ENCODE results near the gene G2E3. TPM values are rescaled to one million over a fixed set of nuclear protein-coding genes. Genes with fewer than 3 reads are reported as not detected.

The G2E3 gene
- total RNA-seq, 4 donors from 2014 or later, result 3.3 to 5.4 (median 4.4) TPM

GRCh38 chr14:30553311-30553989 is 5.5 kb upstream of the G2E3 start:
- Histone ChIP-seq H3K27ac (no peak overlapping the region), H3K36me3 (no peaks in the 10 kb centered on the region), H3K27me3 (no peaks in the 10 kb centered on the region), H3K9me3 (no peaks in the 10 kb centered on the region), H3K4me1 (peaks cover 0 to 3% of the 10 kb centered on the region in 2 donors), H3K4me3 (no peak overlapping the region)
- intact Hi-C loops (cut with DNase I; ENCODE audit: low total_unique reads), result no loop called here
- ATAC-seq (no peak), DNase-seq (no peak)
- in situ Hi-C loops (cut with MboI; ENCODE audit: low sequenced_read_pairs in 4 of 4), result no loop called here
- TF ChIP-seq POLR2A (IDR thresholded peaks at IDR 0.05) (no peak), CTCF (IDR thresholded peaks at IDR 0.05 in 4 of 5, conservative IDR thresholded peaks at IDR 0.05 in 1 of 5) (no peak)

DNA sequence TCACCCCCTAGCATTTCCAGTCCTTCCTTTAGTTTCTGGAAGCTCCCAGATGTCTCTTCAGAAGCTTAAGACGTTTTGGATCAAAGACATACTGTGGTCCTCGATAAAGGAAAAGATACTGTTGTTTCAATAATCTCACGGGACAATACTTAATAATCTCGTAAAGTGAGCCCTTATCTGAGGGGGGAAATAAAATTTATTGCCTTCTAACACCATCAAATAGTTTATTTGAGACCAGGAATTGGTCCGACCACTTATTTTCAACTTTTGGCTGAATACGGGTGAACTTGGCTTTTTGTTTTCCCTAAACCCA is 640 bp upstream of the G2E3 start:
- ATAC-seq (no peak), DNase-seq (no peak)
- Histone ChIP-seq H3K4me3 (peak overlapping the region; percentile 72 to 89 (median 82)), H3K27me3 (no peaks in the 10 kb centered on the region), H3K36me3 (no peaks in the 10 kb centered on the region), H3K4me1 (peaks cover 14 to 17% of the 10 kb centered on the region in 2 donors), H3K9me3 (no peaks in the 10 kb centered on the region), H3K27ac (peak overlapping the region; percentile 63 to 81 (median 78))
- intact Hi-C loops (cut with DNase I; ENCODE audit: low total_unique reads), result loop anchor here (2.0 to 5.0 kb wide), 2 partner anchors 50 to 64 kb away; partner anchors contain the start of gene SCFD1
- no peak for TF ChIP-seq POLR2A (IDR thresholded peaks at IDR 0.05)
- no peak for TF ChIP-seq CTCF (IDR thresholded peaks at IDR 0.05 in 4 of 5, conservative IDR thresholded peaks at IDR 0.05 in 1 of 5)
- in situ Hi-C loops (cut with MboI; ENCODE audit: low sequenced_read_pairs in 4 of 4), result no loop called here

DNA sequence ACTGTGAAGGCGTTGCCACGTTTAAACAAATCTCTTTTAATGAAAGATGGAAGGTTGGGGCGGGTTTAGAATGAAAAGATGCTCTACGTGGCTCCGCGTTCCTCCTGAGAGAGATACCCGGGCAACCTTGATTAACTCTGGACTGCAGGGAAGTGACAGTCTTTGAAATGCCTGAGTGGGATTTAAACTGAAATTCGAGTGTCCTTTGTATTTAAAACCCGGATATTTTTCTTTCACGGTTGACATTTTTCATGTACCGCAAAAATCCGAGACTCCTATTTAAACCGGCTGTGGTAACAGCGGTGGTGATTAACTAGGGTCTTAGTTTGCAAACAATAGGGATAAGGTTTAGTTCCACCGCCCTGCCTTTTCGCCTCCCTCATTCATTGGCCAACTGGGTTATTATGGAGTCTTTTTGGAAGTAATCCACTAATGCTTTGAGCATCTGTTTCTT is 707 bp downstream of the G2E3 start:
- H3K36me3 ChIP-seq, result no peaks in the 10 kb centered on the region
- intact Hi-C loops (cut with DNase I; ENCODE audit: low total_unique reads), result loop anchor here (2.0 to 5.0 kb wide), 2 partner anchors 49 to 63 kb away; partner anchors contain the start of gene SCFD1
- H3K4me1 ChIP-seq, result peaks cover 14 to 17% of the 10 kb centered on the region in 2 donors
- TF ChIP-seq CTCF (IDR thresholded peaks at IDR 0.05 in 4 of 5, conservative IDR thresholded peaks at IDR 0.05 in 1 of 5), result no peak
- no peak for TF ChIP-seq POLR2A (IDR thresholded peaks at IDR 0.05)
- H3K27ac ChIP-seq, result peak overlapping the region; percentile 63 to 81 (median 78)
- ATAC-seq (no peak), DNase-seq (no peak)
- H3K4me3 ChIP-seq, result peak overlapping the region; percentile 72 to 89 (median 82)
- H3K9me3 ChIP-seq, result no peaks in the 10 kb centered on the region
- in situ Hi-C loops (cut with MboI; ENCODE audit: low sequenced_read_pairs in 4 of 4), result no loop called here
- no peaks in the 10 kb centered on the region for H3K27me3 ChIP-seq

DNA sequence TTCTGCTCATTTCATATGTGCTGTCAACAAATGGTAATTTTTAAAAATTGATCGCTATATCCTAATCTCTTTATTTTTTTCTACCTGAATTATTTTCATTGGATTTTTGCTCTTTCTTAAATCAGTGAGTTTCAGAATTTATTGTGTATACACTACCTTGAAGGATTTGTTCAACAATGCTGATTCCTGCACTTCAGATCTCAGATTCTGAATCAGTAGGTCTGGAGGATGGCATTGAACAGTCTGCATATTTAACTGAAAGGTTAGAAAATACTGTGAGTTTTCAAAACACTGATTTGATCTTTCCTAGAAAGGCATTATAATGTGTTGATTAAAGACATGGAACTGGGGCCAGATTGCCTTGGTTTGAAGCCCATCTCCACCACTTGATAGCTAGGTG is 1.6 kb downstream of the G2E3 start:
- H3K36me3 ChIP-seq, result no peaks in the 10 kb centered on the region
- peak overlapping the region in 2 of 4 donors; percentile 89 for H3K4me3 ChIP-seq
- no peaks in the 10 kb centered on the region for H3K27me3 ChIP-seq
- no peak overlapping the region for H3K27ac ChIP-seq
- TF ChIP-seq CTCF (IDR thresholded peaks at IDR 0.05 in 4 of 5, conservative IDR thresholded peaks at IDR 0.05 in 1 of 5) (no peak), POLR2A (IDR thresholded peaks at IDR 0.05) (no peak)
- ATAC-seq, result no peak
- in situ Hi-C loops (cut with MboI; ENCODE audit: low sequenced_read_pairs in 4 of 4) (no loop called here), intact Hi-C loops (cut with DNase I; ENCODE audit: low total_unique reads) (no loop called here)
- peaks cover 14 to 17% of the 10 kb centered on the region in 2 donors for H3K4me1 ChIP-seq
- H3K9me3 ChIP-seq, result no peaks in the 10 kb centered on the region
- DNase-seq, result no peak

Data from gastrocnemius medialis (tissue), 4 donors.